HG03135 (cell line): ENCODE data around the gene FPR2.
"Not testable (repeated sequence)": the region's sequence is repeated elsewhere in the genome, so short reads cannot be mapped to it uniquely, and the experiment has no call there.

Experiments
- ATAC-seq: cut with Tn5 transposase; IDR thresholded peaks from one replicate; pipeline ENCODE4 v1.9.1; 2021; ENCODE audit warnings: mild to moderate bottlenecking, moderate library complexity; ENCODE audit not compliant: unreplicated experiment

The FPR2 gene, protein sequence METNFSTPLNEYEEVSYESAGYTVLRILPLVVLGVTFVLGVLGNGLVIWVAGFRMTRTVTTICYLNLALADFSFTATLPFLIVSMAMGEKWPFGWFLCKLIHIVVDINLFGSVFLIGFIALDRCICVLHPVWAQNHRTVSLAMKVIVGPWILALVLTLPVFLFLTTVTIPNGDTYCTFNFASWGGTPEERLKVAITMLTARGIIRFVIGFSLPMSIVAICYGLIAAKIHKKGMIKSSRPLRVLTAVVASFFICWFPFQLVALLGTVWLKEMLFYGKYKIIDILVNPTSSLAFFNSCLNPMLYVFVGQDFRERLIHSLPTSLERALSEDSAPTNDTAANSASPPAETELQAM

DNA sequence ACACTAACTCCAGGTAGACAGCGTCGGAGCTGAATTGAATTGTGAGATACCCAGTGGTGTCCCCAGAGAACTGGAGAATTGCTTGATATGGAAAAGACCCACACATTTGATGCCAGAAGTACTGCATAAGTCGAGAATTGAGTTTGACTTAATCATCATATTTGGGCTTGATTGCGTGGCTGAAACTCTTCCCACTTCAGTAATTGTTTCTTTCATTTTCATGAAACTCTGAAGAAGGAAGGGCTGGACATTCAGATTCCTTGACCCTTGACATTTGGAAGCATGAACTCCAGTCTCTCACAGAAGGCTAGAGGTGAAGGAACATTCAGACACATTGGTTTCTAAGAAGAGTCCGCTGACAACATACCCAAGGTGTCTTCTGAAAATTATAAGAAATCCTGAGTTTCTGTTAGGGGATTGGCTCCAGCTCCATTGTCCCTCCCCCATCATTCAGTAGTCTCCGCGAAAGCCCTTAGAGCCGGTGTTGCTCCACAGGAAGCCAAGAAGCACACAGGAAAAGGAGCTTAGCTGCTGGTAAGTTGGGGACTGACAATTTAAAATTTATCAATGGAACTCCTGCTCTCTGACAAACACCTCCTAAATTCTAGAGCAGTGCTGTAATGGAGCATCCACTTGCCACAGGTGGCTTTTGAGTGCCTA, at the start of gene FPR2:
Gene FPR2, plus strand, starts transcription at position 484 of the 660 bp plus-strand sequence. CDS start 7,479 bp downstream, outside the sequence.
- ATAC-seq: no peak

- ATAC-seq: no peak
Observed at GRCh38 chr19:51711702-51712101, 49.3 kb upstream of the FPR2 start.

DNA sequence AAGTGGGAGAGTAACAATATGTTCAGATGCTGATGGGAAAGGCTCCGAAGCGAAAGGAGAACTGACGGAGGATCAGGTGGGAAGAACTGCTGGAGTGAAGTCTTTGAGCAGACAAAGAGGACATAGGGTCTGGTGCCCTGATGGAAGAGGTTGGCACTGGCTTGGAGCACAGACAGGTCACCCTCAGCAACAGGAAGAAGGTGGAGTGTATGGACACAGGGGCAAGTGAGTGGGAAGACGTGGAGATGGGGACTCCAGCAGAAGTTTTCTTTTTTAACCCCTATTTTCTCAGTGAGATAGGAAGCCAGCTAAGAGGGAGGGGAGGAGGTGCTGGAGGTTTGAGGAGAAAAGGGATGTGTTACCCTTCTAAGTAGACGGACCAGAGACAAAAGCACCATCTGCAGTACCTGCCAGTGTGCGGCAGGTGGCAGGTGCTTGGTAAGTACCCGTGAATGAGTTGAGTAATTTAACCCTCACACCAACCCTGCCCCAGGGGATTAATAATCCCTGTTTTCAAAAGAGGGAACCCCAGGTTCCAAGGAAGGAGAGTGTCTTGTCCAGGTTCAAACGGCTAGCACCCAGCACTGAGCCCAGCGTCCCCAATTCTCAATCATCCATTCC, 48.4 kb upstream of the FPR2 start:
- no peak for ATAC-seq

DNA sequence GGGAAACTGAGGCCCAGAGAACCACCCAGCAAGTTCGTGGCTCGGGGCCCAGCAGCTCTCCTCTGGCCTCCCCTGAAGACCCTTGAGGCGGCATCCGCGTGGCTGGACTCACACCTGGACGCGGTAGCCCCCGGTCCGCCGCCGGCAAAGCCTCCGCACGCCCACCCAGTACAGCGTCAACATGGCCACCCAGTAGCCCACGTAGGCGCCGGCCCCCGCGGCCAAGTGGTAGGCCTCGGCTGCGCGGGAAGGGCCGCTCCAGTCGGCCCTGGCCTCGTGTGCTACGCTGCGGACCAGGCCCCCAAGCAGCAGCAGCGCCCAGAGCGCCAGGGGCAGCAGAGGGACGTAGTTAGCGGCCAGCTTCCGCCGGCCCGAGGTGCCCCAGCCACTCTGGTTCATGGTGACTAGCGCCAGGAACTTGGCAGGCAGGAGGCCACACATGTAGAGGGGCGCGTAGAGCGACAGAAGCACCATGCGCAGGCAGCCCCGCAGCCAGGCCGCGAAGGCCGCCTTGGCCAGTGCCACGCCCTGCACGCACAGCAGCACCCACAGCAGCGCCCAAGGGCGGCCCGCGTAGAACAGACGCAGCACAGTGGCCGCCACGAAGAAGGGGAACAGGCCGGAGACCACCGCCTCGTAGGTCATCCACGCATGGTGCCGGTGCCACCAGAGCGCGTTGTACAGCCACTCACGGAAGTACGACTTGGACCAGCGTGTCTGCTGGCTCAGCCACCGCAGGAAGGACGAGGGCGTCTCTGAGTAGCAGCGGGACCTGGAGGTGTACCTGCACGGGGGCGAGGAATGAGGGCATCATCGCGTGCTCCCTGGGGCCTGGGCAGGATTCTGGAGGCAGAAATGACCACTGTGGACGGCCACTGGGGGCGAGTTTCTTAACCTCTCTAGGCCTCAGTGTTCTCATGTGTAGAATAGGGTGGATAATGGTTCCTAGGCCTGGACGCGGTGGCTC, 47.4 kb upstream of the FPR2 start:
- ATAC-seq: no peak

GRCh38 chr19:51714848-51715247, 46.1 kb upstream of the FPR2 start:
- ATAC-seq: no peak

DNA sequence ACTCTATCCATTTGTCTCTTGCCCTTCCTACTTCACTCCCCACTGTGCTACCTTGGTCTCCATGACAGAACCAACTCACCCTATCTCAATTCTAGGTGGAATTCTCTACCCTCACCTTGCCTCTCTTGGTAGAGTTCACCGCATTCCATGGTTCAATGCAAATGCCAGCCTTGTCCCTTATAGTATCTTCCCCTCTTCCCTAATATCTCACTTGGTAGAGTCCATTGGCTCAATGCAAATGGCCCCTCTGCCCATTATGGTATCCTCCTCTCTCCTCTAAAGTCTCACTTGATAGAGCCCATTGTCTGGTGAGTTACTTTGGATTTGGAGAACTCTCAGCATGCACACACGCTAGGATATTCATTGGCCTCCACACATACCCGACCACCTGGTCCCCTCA, 45.1 kb upstream of the FPR2 start:
- ATAC-seq: no peak

- ATAC-seq: no peak
Observed at GRCh38 chr19:51716925-51717324, 44.1 kb upstream of the FPR2 start.

DNA sequence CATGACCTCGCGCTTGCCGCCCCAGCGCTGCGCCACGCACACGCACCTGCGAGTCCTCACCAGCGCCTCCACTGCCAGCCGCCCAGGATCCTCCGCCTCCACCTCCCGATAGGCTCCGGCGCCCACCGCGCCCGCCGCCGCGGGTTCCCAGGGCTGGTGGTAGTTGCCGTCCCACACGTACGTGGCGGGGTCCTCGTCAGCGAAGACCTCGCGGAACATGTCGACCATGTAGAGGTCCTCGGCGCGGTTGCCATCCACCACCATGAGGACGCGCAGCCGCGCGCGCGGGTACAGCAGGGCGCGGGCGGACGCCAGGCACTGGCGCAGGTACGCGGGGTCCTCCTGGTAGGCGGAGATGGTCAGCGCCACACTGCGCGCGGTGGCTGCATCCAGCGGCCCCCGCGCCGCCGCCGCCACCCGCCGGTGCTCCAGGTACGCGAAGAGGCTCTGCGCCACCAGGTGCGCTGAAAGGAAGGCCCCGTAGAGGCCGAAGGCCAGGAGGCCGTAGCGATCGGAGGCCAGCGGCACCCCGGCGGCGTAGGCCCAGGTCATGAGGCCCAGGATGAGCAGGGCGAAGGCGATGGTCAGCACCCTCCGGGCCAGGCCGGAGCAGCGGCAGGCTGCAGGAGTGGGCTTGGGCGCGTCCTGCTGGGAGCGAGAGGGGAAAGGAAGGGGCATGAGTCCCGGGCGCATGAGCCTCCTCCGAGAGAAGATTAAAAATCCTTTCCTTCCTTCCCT, 41.6 kb upstream of the FPR2 start:
- ATAC-seq: no peak

GRCh38 chr19:51721905-51722304, 39.1 kb upstream of the FPR2 start:
- ATAC-seq: no peak

DNA sequence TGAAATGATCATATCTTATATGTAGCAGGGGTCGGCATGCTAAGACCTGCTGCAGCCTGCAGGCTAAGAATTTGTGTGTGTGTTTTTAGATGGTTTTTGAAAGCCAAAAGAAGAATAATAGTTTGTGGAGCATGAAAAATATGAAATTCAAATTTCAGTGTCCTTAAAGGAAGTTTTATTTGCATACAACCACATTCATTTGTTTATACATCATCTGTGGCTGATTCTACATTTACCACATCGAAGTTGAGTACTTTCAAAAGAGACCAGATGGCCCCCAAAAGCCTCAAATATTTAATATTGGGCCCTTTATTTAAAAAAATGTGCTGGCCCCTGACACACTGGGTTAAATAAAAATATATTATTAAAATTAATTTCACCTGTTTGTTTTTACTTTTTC, 38.5 kb upstream of the FPR2 start:
- no peak for ATAC-seq

DNA sequence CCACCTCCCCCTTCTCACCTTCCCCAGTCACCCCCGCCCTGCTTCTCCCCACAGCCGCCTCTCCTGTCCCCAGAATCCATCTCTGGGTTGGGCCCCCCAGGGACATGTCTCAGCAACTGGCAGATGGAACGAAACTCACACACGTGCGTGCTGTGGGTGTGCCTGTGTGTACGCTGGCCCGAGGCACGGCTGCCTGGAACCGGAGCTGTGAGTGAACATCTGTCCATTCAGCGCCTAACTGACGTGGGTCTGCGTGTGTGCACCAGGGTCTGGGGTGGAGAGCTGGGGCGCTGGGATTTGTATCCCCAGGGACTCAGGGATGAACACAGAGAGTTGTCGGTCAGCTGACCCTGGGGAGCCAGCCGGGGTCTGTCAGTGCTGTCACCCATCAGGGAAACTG, 36.4 kb upstream of the FPR2 start:
- ATAC-seq: no peak

DNA sequence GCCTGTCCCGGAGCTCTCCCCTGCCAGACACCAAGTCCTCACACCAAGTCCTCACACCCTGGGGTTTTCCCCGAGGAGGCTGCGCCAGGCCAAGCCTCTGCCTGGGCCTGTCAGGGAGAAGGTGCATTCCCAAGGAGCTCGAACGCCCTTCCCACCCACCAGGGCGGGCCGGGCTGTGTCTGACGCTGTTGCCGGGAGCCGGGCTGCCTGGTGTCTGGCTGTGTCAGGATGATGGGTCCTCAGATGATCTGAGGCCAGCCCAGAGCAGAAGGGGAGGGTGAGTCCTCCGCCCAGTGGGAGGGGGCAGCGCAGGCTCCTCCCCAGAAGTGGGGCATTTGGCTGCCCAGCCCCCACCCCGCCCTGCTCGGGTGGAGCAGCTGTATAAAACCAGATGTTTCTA, 34.9 kb upstream of the FPR2 start:
- ATAC-seq: no peak

GRCh38 chr19:51727349-51727880, 33.6 kb upstream of the FPR2 start:
- no peak for ATAC-seq

DNA sequence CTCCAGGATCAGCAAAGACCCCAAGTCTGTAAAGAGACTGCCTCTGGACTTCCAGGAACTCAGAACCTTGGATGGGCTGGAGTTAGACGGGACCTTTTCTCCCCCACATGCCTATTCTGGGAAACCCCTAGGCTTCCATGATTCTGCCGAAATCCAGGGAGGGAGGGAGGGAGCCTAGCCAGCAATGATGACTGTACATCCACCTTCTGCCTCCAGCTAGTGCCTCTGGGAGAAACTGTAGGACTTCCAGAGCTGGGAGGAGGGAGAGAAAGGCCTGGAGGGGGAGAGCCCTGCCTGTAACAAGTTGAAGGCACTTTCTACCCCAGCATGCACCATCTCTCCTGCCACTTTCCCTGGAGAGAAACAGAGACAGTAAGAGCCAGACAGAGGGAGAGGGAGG, 31.2 kb upstream of the FPR2 start:
- ATAC-seq: no peak

- no peak for ATAC-seq
Observed at GRCh38 chr19:51733742-51734522, 27.0 kb upstream of the FPR2 start.

GRCh38 chr19:51735759-51736449, 25.1 kb upstream of the FPR2 start:
- no peak for ATAC-seq

DNA sequence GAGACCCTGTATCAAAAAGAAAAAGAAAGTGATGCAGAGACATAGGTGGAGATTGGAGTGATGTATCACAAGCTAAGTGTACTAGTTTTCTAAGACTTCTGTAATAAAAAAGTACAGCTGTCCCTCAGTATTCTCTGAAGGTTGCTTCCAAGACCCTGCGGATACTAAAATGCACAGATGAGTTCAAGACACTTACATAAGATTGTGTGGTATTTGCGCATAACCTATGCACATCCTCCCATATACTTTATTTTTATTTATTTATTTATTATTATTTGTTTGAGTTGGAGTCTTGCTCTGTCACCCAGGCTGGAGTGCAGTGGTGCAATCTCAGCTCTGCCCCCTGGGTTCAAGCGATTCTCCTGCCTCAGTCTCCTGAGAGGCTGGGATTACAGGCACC, 23.6 kb upstream of the FPR2 start:
- no peak for ATAC-seq

DNA sequence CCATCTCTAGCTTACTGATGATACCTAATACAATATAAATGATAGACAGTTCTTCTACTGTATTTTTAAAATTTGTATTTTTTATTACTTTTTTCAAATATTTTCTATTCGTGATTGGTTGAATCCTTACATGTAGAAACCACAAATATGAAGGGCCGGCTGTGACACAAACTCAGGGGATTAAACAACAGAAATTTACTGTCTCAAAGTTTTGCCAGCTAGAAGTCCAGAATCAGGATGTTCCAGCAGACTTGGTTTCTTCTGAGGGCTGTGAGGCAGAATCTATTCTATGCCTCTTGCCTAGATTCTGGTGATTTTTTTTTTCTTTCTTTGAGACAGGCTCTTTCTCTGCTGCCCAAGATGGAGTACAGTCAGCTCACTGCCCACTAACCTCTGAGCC, 23.1 kb upstream of the FPR2 start:
- ATAC-seq: no peak

DNA sequence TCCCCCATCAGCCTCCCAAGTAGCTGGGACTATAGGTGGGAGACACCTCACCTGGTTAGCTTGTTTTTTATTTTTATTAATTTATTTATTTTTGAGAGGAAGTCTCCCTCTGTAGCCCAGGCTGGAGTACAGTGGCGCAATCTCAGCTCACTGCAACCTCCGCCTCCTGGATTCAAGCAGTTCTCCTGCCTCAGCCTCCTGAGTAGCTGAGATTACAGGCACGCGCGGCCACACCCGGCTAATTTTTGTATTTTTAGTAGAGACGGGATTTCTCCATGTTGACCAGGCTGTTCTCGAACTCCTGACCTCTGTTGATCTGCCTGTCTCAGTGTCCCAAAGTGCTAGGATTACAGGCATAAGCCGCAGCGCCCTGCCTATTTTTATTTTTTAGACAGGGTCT, 22.5 kb upstream of the FPR2 start:
- not testable (repeated sequence) for ATAC-seq
